ENCODE measurements around the gene TINAG. TPM values are rescaled to one million over a fixed set of nuclear protein-coding genes. Genes with fewer than 3 reads are reported as not detected.

Gene TINAG
- total and polyA plus RNA-seq, 7 donors = 0.03 to 0.27 (median 0.04) TPM; not detected in 2

- no peaks in the 10 kb centered on the region for H3K4me1 ChIP-seq
- no peaks in the 10 kb centered on the region for H3K27me3 ChIP-seq (ENCODE audit: insufficient read depth in 3 of 3, low read length in 2 of 3)
- intact Hi-C loops (cut with DNase I) = no loop called here
- no peak overlapping the region for H3K27ac ChIP-seq
- ATAC-seq = peak in 3 of 4 donors; percentile 40 to 63 (median 49)
- no peak for DNase-seq
- H3K4me3 ChIP-seq = no peak overlapping the region
- H3K9me3 ChIP-seq = peaks cover 13% of the 10 kb centered on the region
- H3K36me3 ChIP-seq (ENCODE audit: insufficient read depth in 1 of 2, low read depth in 1 of 2) = no peaks in the 10 kb centered on the region
- WGBS, 3 donors = 15 to 34% (median 27%) methylated on average over 2 of the region's 2 CpGs
- no peak for TF ChIP-seq CTCF (IDR thresholded peaks at IDR 0.05)
Measured at GRCh38 chr6:54335871-54336270, 27.6 kb downstream of the TINAG start.

GRCh38 chr6:54353975-54354374 lies 45.7 kb downstream of the TINAG start:
- DNase-seq = no peak
- no peak overlapping the region for H3K4me3 ChIP-seq
- no peak for TF ChIP-seq CTCF (IDR thresholded peaks at IDR 0.05)
- no peak for ATAC-seq
- no peak overlapping the region for H3K27ac ChIP-seq
- H3K36me3 ChIP-seq (ENCODE audit: insufficient read depth in 1 of 2, low read depth in 1 of 2) = no peaks in the 10 kb centered on the region
- 85 to 98% (median 92%) methylated on average over 2 of the region's 2 CpGs for WGBS, 3 donors
- H3K9me3 ChIP-seq = no peaks in the 10 kb centered on the region
- intact Hi-C loops (cut with DNase I) = no loop called here
- no peaks in the 10 kb centered on the region for H3K4me1 ChIP-seq
- no peaks in the 10 kb centered on the region for H3K27me3 ChIP-seq (ENCODE audit: insufficient read depth in 3 of 3, low read length in 2 of 3)

GRCh38 chr6:54354608-54355007 lies 46.4 kb downstream of the TINAG start:
- intact Hi-C loops (cut with DNase I) = no loop called here
- Histone ChIP-seq H3K27ac (no peak overlapping the region), H3K4me1 (no peaks in the 10 kb centered on the region), H3K9me3 (no peaks in the 10 kb centered on the region), H3K27me3 (ENCODE audit: insufficient read depth in 3 of 3, low read length in 2 of 3) (no peaks in the 10 kb centered on the region), H3K4me3 (no peak overlapping the region), H3K36me3 (ENCODE audit: insufficient read depth in 1 of 2, low read depth in 1 of 2) (no peaks in the 10 kb centered on the region)
- no peak for TF ChIP-seq CTCF (IDR thresholded peaks at IDR 0.05)
- DNase-seq (no peak), ATAC-seq (no peak)
- 82 to 91% (median 86%) methylated on average over 2 of the region's 2 CpGs for WGBS, 3 donors

GRCh38 chr6:54357141-54357540 lies 48.9 kb downstream of the TINAG start:
- no peak overlapping the region for H3K4me3 ChIP-seq
- H3K27ac ChIP-seq = no peak overlapping the region
- intact Hi-C loops (cut with DNase I) = no loop called here
- no peaks in the 10 kb centered on the region for H3K4me1 ChIP-seq
- DNase-seq (no peak), ATAC-seq (no peak)
- TF ChIP-seq CTCF (IDR thresholded peaks at IDR 0.05) = no peak
- 39 to 46% (median 44%) methylated on average over 1 of the region's 1 CpG for WGBS, 3 donors
- no peaks in the 10 kb centered on the region for H3K36me3 ChIP-seq (ENCODE audit: insufficient read depth in 1 of 2, low read depth in 1 of 2)
- H3K9me3 ChIP-seq = no peaks in the 10 kb centered on the region
- H3K27me3 ChIP-seq (ENCODE audit: insufficient read depth in 3 of 3, low read length in 2 of 3) = no peaks in the 10 kb centered on the region

- no peaks in the 10 kb centered on the region for H3K4me1 ChIP-seq
- H3K27ac ChIP-seq = no peak overlapping the region
- H3K36me3 ChIP-seq (ENCODE audit: insufficient read depth in 1 of 2, low read depth in 1 of 2) = no peaks in the 10 kb centered on the region
- no peak for ATAC-seq
- DNase-seq = no peak
- H3K4me3 ChIP-seq = no peak overlapping the region
- WGBS, 3 donors = 87 to 92% (median 89%) methylated on average over 1 of the region's 1 CpG
- intact Hi-C loops (cut with DNase I) = no loop called here
- H3K27me3 ChIP-seq (ENCODE audit: insufficient read depth in 3 of 3, low read length in 2 of 3) = no peaks in the 10 kb centered on the region
- H3K9me3 ChIP-seq = no peaks in the 10 kb centered on the region
- TF ChIP-seq CTCF (IDR thresholded peaks at IDR 0.05) = no peak
Measured at GRCh38 chr6:54361188-54361587, 52.9 kb downstream of the TINAG start.
